Cardiac septum (tissue), 1 donor: ENCODE measurements around the gene IRX4. TPM values are rescaled to one million over a fixed set of nuclear protein-coding genes. Genes with fewer than 3 reads are reported as not detected.

Experiments used
- DNase-seq: peaks from one replicate; pipeline ENCODE4 v3.0.0-alpha.2; 2020; ENCODE audit warnings: low spot score
- intact Hi-C: fragments of 100-400 bp; cut with DNase I; formaldehyde crosslinking; loops from one replicate; pipeline ENCODE4 v1.14.0; 2022
- total RNA-seq: library from RNA; stranded (reverse); fragmentation: NEBNext Ultra II Directional; extraction: Animal tissue kit (Norgen Biotek cat#: 25700); gene quantifications from one replicate; pipeline ENCODE4 v1.2.1, GENCODE V29; 2021
- donor health status: DM: no; HTN: no; CAD: no.

The IRX4 gene
- total RNA-seq, 1 donor from 2014 or later: 12.1 TPM

- DNase-seq: no peak
- intact Hi-C loops: loop anchor here (5.0 kb wide), 1 partner anchor 63 kb away; no protein-coding TSS in a partner anchor
Observed at GRCh38 chr5:1883925-1884677, 1.4 kb upstream of the IRX4 start.

GRCh38 chr5:1883120-1883924 is 597 bp upstream of the IRX4 start:
- DNase-seq: no peak
- intact Hi-C loops: loop anchor here (5.0 kb wide), 1 partner anchor 64 kb away; no protein-coding TSS in a partner anchor

GRCh38 chr5:1881731-1882336 is 891 bp downstream of the IRX4 start:
- DNase-seq: no peak

GRCh38 chr5:1881098-1881572 is 1.6 kb downstream of the IRX4 start:
- intact Hi-C loops: loop anchor here (5.0 kb wide), 1 partner anchor 66 kb away; no protein-coding TSS in a partner anchor
- no peak for DNase-seq

More at GRCh38 chr5:1881731-1882336, 891 bp downstream of the IRX4 start:
- intact Hi-C loops: loop anchor here (5.0 kb wide), 1 partner anchor 65 kb away; no protein-coding TSS in a partner anchor

- intact Hi-C loops: loop anchor here (5.0 kb wide), 1 partner anchor 67 kb away; no protein-coding TSS in a partner anchor
- DNase-seq: no peak
Observed at GRCh38 chr5:1880377-1881025, 2.2 kb downstream of the IRX4 start.

- no peak for DNase-seq
- intact Hi-C loops: loop anchor here (5.0 kb wide), 1 partner anchor 68 kb away; no protein-coding TSS in a partner anchor
Observed at GRCh38 chr5:1879292-1880263, 3.1 kb downstream of the IRX4 start.

GRCh38 chr5:1878050-1878849 is 4.5 kb downstream of the IRX4 start:
- intact Hi-C loops: no loop called here
- no peak for DNase-seq

GRCh38 chr5:1877103-1878049 is 5.3 kb downstream of the IRX4 start:
- intact Hi-C loops: no loop called here
- DNase-seq: no peak

- DNase-seq: no peak
- intact Hi-C loops: no loop called here
Observed at GRCh38 chr5:1876660-1877064, 6.1 kb downstream of the IRX4 start.

GRCh38 chr5:1875843-1876659 is 6.7 kb downstream of the IRX4 start:
- intact Hi-C loops: no loop called here
- no peak for DNase-seq

GRCh38 chr5:1875281-1875842 is 7.4 kb downstream of the IRX4 start:
- intact Hi-C loops: no loop called here
- DNase-seq: no peak

GRCh38 chr5:1874771-1875220 is 7.9 kb downstream of the IRX4 start:
- DNase-seq: no peak
- intact Hi-C loops: no loop called here

- no peak for DNase-seq
- intact Hi-C loops: no loop called here
Observed at GRCh38 chr5:1874348-1874747, 8.4 kb downstream of the IRX4 start.

GRCh38 chr5:1873243-1873959 is 9.3 kb downstream of the IRX4 start:
- intact Hi-C loops: no loop called here
- DNase-seq: no peak

GRCh38 chr5:1871441-1871840 is 11.3 kb downstream of the IRX4 start:
- no peak for DNase-seq
- intact Hi-C loops: no loop called here
